ENCODE data around the gene HSPBAP1.
"Not testable (repeated sequence)": the region's sequence is repeated elsewhere in the genome, so short reads cannot be mapped to it uniquely, and the experiment has no call there.

HSPBAP1 gene

DNA sequence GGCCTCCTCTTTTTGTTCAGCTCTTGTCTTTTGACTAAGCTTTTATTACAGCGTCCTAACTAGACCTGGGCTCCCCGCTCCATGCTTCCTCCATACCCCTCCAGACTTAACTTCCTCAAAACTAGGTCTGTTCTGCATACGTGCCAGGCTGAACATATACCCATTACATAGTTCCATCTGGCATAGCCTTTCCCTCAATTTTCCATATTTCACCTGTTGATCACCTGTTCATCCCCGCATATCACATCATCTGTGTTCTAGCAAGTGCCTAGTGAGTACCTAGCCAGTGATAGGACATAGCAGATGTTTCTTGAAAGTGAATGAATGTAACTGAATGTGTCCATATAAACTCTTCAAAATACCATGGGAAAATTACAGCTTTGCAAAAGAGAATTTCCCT is 77.0 kb downstream of the HSPBAP1 start:
- H4K20me1 ChIP-seq (ENCODE audit: control insufficient read depth, insufficient read depth, low read depth, low read length): no peaks in the 10 kb centered on the region
- H3K4me2 ChIP-seq (ENCODE audit: low read length): no peak overlapping the region

DNA sequence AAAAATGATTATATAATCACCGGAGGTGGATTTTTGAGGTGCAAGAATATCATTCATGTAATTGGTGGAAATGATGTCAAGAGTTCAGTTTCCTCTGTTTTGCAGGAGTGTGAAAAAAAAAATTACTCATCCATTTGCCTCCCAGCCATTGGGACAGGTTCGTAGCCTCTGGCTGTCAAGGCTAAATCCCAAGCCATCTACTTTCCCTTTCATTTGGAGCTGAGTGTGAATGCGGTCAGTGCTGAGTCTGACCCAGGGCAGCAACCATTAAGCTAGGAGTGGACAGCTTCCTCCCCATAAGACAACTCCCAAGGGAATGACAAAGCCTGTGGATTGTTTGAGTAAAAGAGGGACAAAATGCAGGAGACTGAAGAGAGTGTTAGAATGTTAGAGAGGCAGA is 79.4 kb downstream of the HSPBAP1 start:
- no peak overlapping the region for H3K27ac ChIP-seq (ENCODE audit: low read depth, low read length)
- no peaks in the 10 kb centered on the region for H3K27me3 ChIP-seq (ENCODE audit: control insufficient read depth, low read length)
- TF ChIP-seq EZH2phosphoT487 (IDR thresholded peaks at IDR 0.05; ENCODE audit: borderline replicate concordance, low read length) (no peak), CTCF (IDR thresholded peaks at IDR 0.05; ENCODE audit: low read depth, low read length, poor library complexity, severe bottlenecking) (no peak)
- H3K36me3 ChIP-seq (ENCODE audit: control insufficient read depth, low read length): no peaks in the 10 kb centered on the region
- no peaks in the 10 kb centered on the region for H3F3A ChIP-seq (ENCODE audit: control insufficient read depth, insufficient read depth)
- H4K20me1 ChIP-seq (ENCODE audit: control insufficient read depth, insufficient read depth, low read depth, low read length): no peaks in the 10 kb centered on the region
- no peaks in the 10 kb centered on the region for H3K9me3 ChIP-seq (ENCODE audit: control insufficient read depth, insufficient read depth, low read length)
- no peaks in the 10 kb centered on the region for H3K79me2 ChIP-seq (ENCODE audit: control insufficient read depth, low read length)
- H3K9me2 ChIP-seq (replicated peaks; ENCODE audit: control insufficient read depth, low read length): no peaks in the 10 kb centered on the region
- no peaks in the 10 kb centered on the region for H3K4me1 ChIP-seq (ENCODE audit: control insufficient read depth, low read length)
- H3K4me2 ChIP-seq (ENCODE audit: low read length): no peak overlapping the region
- H3K4me3 ChIP-seq (ENCODE audit: low read length): no peak overlapping the region

More for the DNA sequence above, 77.0 kb downstream of the HSPBAP1 start:
- Histone ChIP-seq H3K9me2 (replicated peaks; ENCODE audit: control insufficient read depth, low read length) (no peaks in the 10 kb centered on the region), H3K79me2 (ENCODE audit: control insufficient read depth, low read length) (no peaks in the 10 kb centered on the region), H3K4me3 (ENCODE audit: low read length) (no peak overlapping the region), H3K27me3 (ENCODE audit: control insufficient read depth, low read length) (no peaks in the 10 kb centered on the region), H3K9me3 (ENCODE audit: control insufficient read depth, insufficient read depth, low read length) (no peaks in the 10 kb centered on the region), H3F3A (ENCODE audit: control insufficient read depth, insufficient read depth) (no peaks in the 10 kb centered on the region), H3K27ac (ENCODE audit: low read depth, low read length) (no peak overlapping the region), H3K4me1 (ENCODE audit: control insufficient read depth, low read length) (no peaks in the 10 kb centered on the region; the same call in 1 of the 2 replicates), H3K36me3 (ENCODE audit: control insufficient read depth, low read length) (no peaks in the 10 kb centered on the region)
- TF ChIP-seq EZH2phosphoT487 (IDR thresholded peaks at IDR 0.05; ENCODE audit: borderline replicate concordance, low read length): no peak
- no peak for TF ChIP-seq CTCF (IDR thresholded peaks at IDR 0.05; ENCODE audit: low read depth, low read length, poor library complexity, severe bottlenecking)

- not testable (repeated sequence) for H3K27me3 ChIP-seq (ENCODE audit: control insufficient read depth, low read length); H3K4me2 ChIP-seq (ENCODE audit: low read length); H3K79me2 ChIP-seq (ENCODE audit: control insufficient read depth, low read length); H3K9me2 ChIP-seq (replicated peaks; ENCODE audit: control insufficient read depth, low read length); H4K20me1 ChIP-seq (ENCODE audit: control insufficient read depth, insufficient read depth, low read depth, low read length); H3F3A ChIP-seq (ENCODE audit: control insufficient read depth, insufficient read depth); H3K36me3 ChIP-seq (ENCODE audit: control insufficient read depth, low read length); H3K4me3 ChIP-seq (ENCODE audit: low read length); H3K9me3 ChIP-seq (ENCODE audit: control insufficient read depth, insufficient read depth, low read length); H3K27ac ChIP-seq (ENCODE audit: low read depth, low read length)
- H3K4me1 ChIP-seq (ENCODE audit: control insufficient read depth, low read length): peaks cover 12% of the 10 kb centered on the region
Observed at GRCh38 chr3:122710616-122711251, 82.9 kb downstream of the HSPBAP1 start.

DNA sequence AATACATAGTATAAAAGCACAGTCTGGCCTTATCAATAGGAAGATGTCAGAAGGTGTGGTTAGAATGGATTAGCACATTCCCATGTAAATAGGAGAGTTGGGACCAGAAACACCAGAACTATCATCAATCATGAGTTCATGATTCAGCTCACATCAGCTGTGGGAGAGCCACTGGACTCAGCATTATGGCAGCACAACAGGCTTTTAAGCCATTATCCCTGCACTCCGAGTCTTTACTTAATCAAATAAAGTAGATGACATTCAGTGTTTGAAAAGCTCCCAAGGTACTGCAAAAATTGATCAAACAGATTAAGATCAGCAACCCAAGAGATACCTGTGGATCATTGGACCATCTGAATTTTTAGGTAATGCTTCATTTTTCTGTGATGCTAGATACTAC is 88.3 kb downstream of the HSPBAP1 start:
- no peak for TF ChIP-seq CTCF (IDR thresholded peaks at IDR 0.05; ENCODE audit: low read depth, low read length, poor library complexity, severe bottlenecking)
- no peak for TF ChIP-seq EZH2phosphoT487 (IDR thresholded peaks at IDR 0.05; ENCODE audit: borderline replicate concordance, low read length)
- peaks cover 22% of the 10 kb centered on the region for H3K4me1 ChIP-seq (ENCODE audit: control insufficient read depth, low read length)
- H3K4me3 ChIP-seq (ENCODE audit: low read length): no peak overlapping the region
- H4K20me1 ChIP-seq (ENCODE audit: control insufficient read depth, insufficient read depth, low read depth, low read length): no peaks in the 10 kb centered on the region
- no peaks in the 10 kb centered on the region for H3K9me2 ChIP-seq (replicated peaks; ENCODE audit: control insufficient read depth, low read length)
- H3F3A ChIP-seq (ENCODE audit: control insufficient read depth, insufficient read depth): no peaks in the 10 kb centered on the region
- H3K36me3 ChIP-seq (ENCODE audit: control insufficient read depth, low read length): no peaks in the 10 kb centered on the region
- no peaks in the 10 kb centered on the region for H3K9me3 ChIP-seq (ENCODE audit: control insufficient read depth, insufficient read depth, low read length)
- no peaks in the 10 kb centered on the region for H3K79me2 ChIP-seq (ENCODE audit: control insufficient read depth, low read length)
- H3K4me2 ChIP-seq (ENCODE audit: low read length): no peak overlapping the region
- H3K27me3 ChIP-seq (ENCODE audit: control insufficient read depth, low read length): no peaks in the 10 kb centered on the region
- no peak overlapping the region for H3K27ac ChIP-seq (ENCODE audit: low read depth, low read length)
